K562 (cell line): ENCODE results near the gene PHF19.

Experiments
- ATF2 ChIP-seq: sonication (generic); formaldehyde crosslinking; IDR thresholded peaks from 2 replicates; pipeline ENCODE4 v1.8.1; 2022; ENCODE audit warnings: missing genetic modification reagents
- BRCA1 ChIP-seq, 2 experiments: fragments of 450-650 bp in 1 of 2; sonication (generic) in 1 of 2; formaldehyde crosslinking in 1 of 2; IDR thresholded peaks; 2 replicates each; pipeline versions ENCODE4 v1.5.0 to v1.6.1; 2017 to 2020; ENCODE audit warnings: mild to moderate bottlenecking in 1 of 2, missing genetic modification reagents in 1 of 2
- EP300 ChIP-seq: IDR thresholded peaks from 2 replicates; pipeline ENCODE4 v1.6.1; 2012; ENCODE audit warnings: low read length, improper control_type of control experiment
- EZH2 ChIP-seq: IDR thresholded peaks from 2 replicates; pipeline ENCODE4 v1.6.1; 2012; ENCODE audit warnings: low read depth, mild to moderate bottlenecking, inconsistent platforms, low read length, borderline replicate concordance
- KAT7 ChIP-seq: sonication (generic); formaldehyde crosslinking; IDR thresholded peaks from 2 replicates; pipeline ENCODE4 v1.8.0; 2022; ENCODE audit warnings: missing genetic modification reagents, mild to moderate bottlenecking, borderline replicate concordance
- PML ChIP-seq: IDR thresholded peaks from 2 replicates; pipeline ENCODE4 v1.6.1; 2012; ENCODE audit warnings: low read length, inconsistent platforms
- PRMT5 ChIP-seq: sonication (generic); formaldehyde crosslinking; IDR thresholded peaks from 2 replicates; pipeline ENCODE4 v1.5.0; 2020; ENCODE audit warnings: missing genetic modification reagents
- SIRT6 ChIP-seq: IDR thresholded peaks from one replicate; pipeline ENCODE4 v1.6.1; 2012; ENCODE audit warnings: low read depth, mild to moderate bottlenecking, control low read depth, inconsistent platforms, low read length, moderate library complexity
- ZKSCAN1 ChIP-seq: fragments of 150-350 bp; IDR thresholded peaks from 2 replicates; pipeline ENCODE4 v1.6.1; 2016; ENCODE audit warnings: low read depth, low read length
- TF ChIP-seq, protein P1 (sequence below), 3 experiments: IDR thresholded peaks in 2 of 3; conservative IDR thresholded peaks in 1 of 3; 2 replicates each; pipeline ENCODE4 v1.5.1; 2011 to 2012; ENCODE audit warnings: low read length in 3 of 3, mild to moderate bottlenecking in 3 of 3, control low read depth in 2 of 3, improper control_type of control experiment in 1 of 3, inconsistent platforms in 1 of 3, low read depth in 1 of 3, mixed read lengths in 1 of 3, moderate library complexity in 1 of 3; ENCODE audit not compliant: insufficient read depth in 2 of 3
- TF ChIP-seq, protein P2 (sequence below): sonication (generic); formaldehyde crosslinking; IDR thresholded peaks from 2 replicates; pipeline ENCODE4 v1.5.0; 2020; ENCODE audit warnings: missing genetic modification reagents

DNA sequence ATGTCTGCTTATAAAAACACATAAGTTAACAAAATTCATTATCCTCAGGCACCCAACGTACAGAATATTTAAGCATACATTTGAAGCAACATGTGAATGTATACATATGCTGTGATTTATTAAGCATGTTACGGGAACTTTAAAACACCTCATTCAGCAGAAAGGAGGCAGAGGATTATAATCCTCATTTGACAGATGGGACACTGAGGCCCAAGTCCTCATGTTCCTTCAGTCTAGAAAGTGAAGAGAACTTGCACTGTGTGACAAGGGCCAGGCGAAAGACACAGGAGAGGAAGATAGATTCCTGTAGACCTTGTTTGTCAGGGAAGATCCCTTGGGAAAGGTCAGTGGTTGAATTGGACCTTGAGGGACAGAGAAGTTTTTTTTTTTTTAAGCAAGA lies 26.7 kb downstream of the PHF19 start:
- TF ChIP-seq, protein P1, sequence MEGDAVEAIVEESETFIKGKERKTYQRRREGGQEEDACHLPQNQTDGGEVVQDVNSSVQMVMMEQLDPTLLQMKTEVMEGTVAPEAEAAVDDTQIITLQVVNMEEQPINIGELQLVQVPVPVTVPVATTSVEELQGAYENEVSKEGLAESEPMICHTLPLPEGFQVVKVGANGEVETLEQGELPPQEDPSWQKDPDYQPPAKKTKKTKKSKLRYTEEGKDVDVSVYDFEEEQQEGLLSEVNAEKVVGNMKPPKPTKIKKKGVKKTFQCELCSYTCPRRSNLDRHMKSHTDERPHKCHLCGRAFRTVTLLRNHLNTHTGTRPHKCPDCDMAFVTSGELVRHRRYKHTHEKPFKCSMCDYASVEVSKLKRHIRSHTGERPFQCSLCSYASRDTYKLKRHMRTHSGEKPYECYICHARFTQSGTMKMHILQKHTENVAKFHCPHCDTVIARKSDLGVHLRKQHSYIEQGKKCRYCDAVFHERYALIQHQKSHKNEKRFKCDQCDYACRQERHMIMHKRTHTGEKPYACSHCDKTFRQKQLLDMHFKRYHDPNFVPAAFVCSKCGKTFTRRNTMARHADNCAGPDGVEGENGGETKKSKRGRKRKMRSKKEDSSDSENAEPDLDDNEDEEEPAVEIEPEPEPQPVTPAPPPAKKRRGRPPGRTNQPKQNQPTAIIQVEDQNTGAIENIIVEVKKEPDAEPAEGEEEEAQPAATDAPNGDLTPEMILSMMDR (IDR thresholded peaks at IDR 0.05 in 2 of 3, conservative IDR thresholded peaks at IDR 0.05 in 1 of 3; ENCODE audit: insufficient read depth in 2 of 3, low read depth in 1 of 3, low read length in 3 of 3): no peak
- TF ChIP-seq KAT7 (no peak), BRCA1 (IDR thresholded peaks at IDR 0.05) (no peak), BRCA1 (CRISPR knock-in tag; IDR thresholded peaks at IDR 0.05) (no peak), EZH2 (no peak), SIRT6 (no peak), ATF2 (CRISPR knock-in tag) (no peak), EP300 (no peak), ZKSCAN1 (no peak), PML (no peak), PRMT5 (CRISPR knock-in tag) (no peak)
- TF ChIP-seq, protein P2, sequence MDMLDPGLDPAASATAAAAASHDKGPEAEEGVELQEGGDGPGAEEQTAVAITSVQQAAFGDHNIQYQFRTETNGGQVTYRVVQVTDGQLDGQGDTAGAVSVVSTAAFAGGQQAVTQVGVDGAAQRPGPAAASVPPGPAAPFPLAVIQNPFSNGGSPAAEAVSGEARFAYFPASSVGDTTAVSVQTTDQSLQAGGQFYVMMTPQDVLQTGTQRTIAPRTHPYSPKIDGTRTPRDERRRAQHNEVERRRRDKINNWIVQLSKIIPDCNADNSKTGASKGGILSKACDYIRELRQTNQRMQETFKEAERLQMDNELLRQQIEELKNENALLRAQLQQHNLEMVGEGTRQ (CRISPR knock-in tag): no peak
